H1 (cell line): ENCODE results near the gene HLA-DPA1. TPM values are rescaled to one million over a fixed set of nuclear protein-coding genes. Genes with fewer than 3 reads are reported as not detected.

Source experiments
- CTCF ChIA-PET: fragments of 300-600 bp; sonication (Branson Sonifier 250); formaldehyde crosslinking; loops from one replicate; lab custom pipeline; 2021; ENCODE audit not compliant: partially characterized antibody; lab: Charles Lee
- POLR2A ChIA-PET: fragments of 300-600 bp; sonication (Branson Sonifier 250); formaldehyde crosslinking; loops from one replicate; lab custom pipeline; 2021; ENCODE audit warnings: inconsistent platforms; ENCODE audit not compliant: partially characterized antibody; lab: Charles Lee
- DNase-seq, 2 experiments: peaks; one replicate each; pipeline versions ENCODE4 v3.0.0 to v3.0.0-alpha.2; 2010 to 2022; ENCODE audit warnings: low spot score in 2 of 2, low read depth in 1 of 2, mixed read lengths in 1 of 2
- FAIRE-seq: peaks from 2 replicates; lab custom pipeline; 2011; peaks lifted over from hg19 to GRCh38; lab: Jason Lieb, UNC
- H2AFZ ChIP-seq: 2 replicates; pipeline ENCODE4 v1.8.1; 2012; ENCODE audit warnings: low read length, inconsistent platforms
- H2AK5ac ChIP-seq: 2 replicates; pipeline ENCODE4 v1.6.1; 2013; ENCODE audit warnings: low read depth, low read length
- H2BK120ac ChIP-seq: replicated peaks from 2 replicates; pipeline ENCODE3; 2013; ENCODE audit warnings: low read depth, low read length, inconsistent platforms
- H2BK12ac ChIP-seq: 2 replicates; pipeline ENCODE4 v1.6.1; 2013; ENCODE audit warnings: low read depth, low read length
- H2BK15ac ChIP-seq: 2 replicates; pipeline ENCODE4 v1.6.1; 2013; ENCODE audit warnings: low read length
- H2BK20ac ChIP-seq: 2 replicates; pipeline ENCODE4 v1.6.1; 2013; ENCODE audit warnings: low read length
- H2BK5ac ChIP-seq: 2 replicates; pipeline ENCODE4 v1.6.1; 2013; ENCODE audit warnings: low read depth, low read length
- H3K14ac ChIP-seq: 2 replicates; pipeline ENCODE4 v1.6.1; 2013; ENCODE audit warnings: inconsistent platforms; ENCODE audit not compliant: insufficient read length
- H3K18ac ChIP-seq: 2 replicates; pipeline ENCODE4 v1.6.1; 2013; ENCODE audit warnings: low read length; ENCODE audit errors: extremely low read depth
- H3K23ac ChIP-seq: 2 replicates; pipeline ENCODE4 v1.6.1; 2013; ENCODE audit warnings: inconsistent platforms; ENCODE audit not compliant: insufficient read length
- H3K23me2 ChIP-seq: 2 replicates; pipeline ENCODE4 v1.6.1; 2013; ENCODE audit warnings: low read depth, low read length
- H3K27ac ChIP-seq: 2 replicates; pipeline ENCODE4 v1.6.1; 2011; ENCODE audit warnings: low read depth, low read length, inconsistent platforms
- H3K27me3 ChIP-seq, 4 experiments: replicated peaks in 1 of 4; 1 replicate in 1 of 4; 2 replicates in 3 of 4; pipeline versions ENCODE4 v1.6.1 to v1.8.1; 2011 to 2013; ENCODE audit warnings: low read length in 3 of 4, mild to moderate bottlenecking in 3 of 4, inconsistent platforms in 2 of 4, mixed read lengths in 2 of 4, moderate library complexity in 1 of 4; ENCODE audit not compliant: control insufficient read depth in 3 of 4, insufficient read depth in 3 of 4; ENCODE audit errors: extremely low read depth in 1 of 4
- H3K36me3 ChIP-seq, 4 experiments: 2 replicates each; pipeline versions ENCODE4 v1.6.1 to v1.8.1; 2011 to 2013; ENCODE audit warnings: mild to moderate bottlenecking in 4 of 4, low read length in 3 of 4, moderate library complexity in 2 of 4, control low read depth in 1 of 4, inconsistent platforms in 1 of 4; ENCODE audit not compliant: insufficient read depth in 4 of 4, control insufficient read depth in 2 of 4
- H3K4ac ChIP-seq: replicated peaks from 2 replicates; pipeline ENCODE3; 2013; ENCODE audit warnings: low read length, low read depth, mixed read lengths, inconsistent platforms; ENCODE audit not compliant: insufficient read length
- H3K4me1 ChIP-seq, 4 experiments: replicated peaks in 1 of 4; 1 replicate in 1 of 4; 2 replicates in 3 of 4; pipeline versions ENCODE4 v1.6.1 to v1.8.1; 2011 to 2013; ENCODE audit warnings: low read length in 3 of 4, inconsistent platforms in 2 of 4, mixed read lengths in 1 of 4; ENCODE audit not compliant: insufficient read depth in 4 of 4, control insufficient read depth in 3 of 4
- H3K4me2 ChIP-seq, 2 experiments: 2 replicates each; pipeline versions ENCODE4 v1.6.1 to v1.8.1; 2011 to 2013; ENCODE audit warnings: low read depth in 2 of 2, low read length in 2 of 2, control low read depth in 1 of 2, inconsistent platforms in 1 of 2, mild to moderate bottlenecking in 1 of 2; ENCODE audit not compliant: insufficient read depth in 1 of 2
- H3K4me3 ChIP-seq, 4 experiments: fragments of 200-600, 300-600 bp in 1 of 4; sonication (generic), shearing (Covaris generic), sonication (Bioruptor Twin) in 1 of 4; 2 replicates each; pipeline versions ENCODE4 v1.5.1 to v1.8.1; 2011 to 2016; ENCODE audit warnings: low read length in 4 of 4, low read depth in 3 of 4, control low read depth in 2 of 4, inconsistent platforms in 2 of 4, mild to moderate bottlenecking in 2 of 4, mixed read lengths in 1 of 4, moderate library complexity in 1 of 4; ENCODE audit not compliant: insufficient read depth in 2 of 4; ENCODE audit errors: extremely low read depth in 1 of 4
- H3K56ac ChIP-seq: replicated peaks from 2 replicates; pipeline ENCODE3; 2013; ENCODE audit warnings: low read depth, mild to moderate bottlenecking, mixed read lengths, low read length, inconsistent platforms; ENCODE audit not compliant: insufficient read length
- H3K79me1 ChIP-seq: 2 replicates; pipeline ENCODE4 v1.6.1; 2013; ENCODE audit warnings: low read depth, low read length, control low read depth
- H3K79me2 ChIP-seq, 2 experiments: 2 replicates each; pipeline versions ENCODE4 v1.6.1 to v1.8.1; 2012 to 2013; ENCODE audit warnings: low read length in 2 of 2, mild to moderate bottlenecking in 2 of 2, inconsistent platforms in 1 of 2; ENCODE audit not compliant: insufficient read depth in 2 of 2, control insufficient read depth in 1 of 2
- H3K9ac ChIP-seq, 4 experiments: replicated peaks in 1 of 4; 1 replicate in 1 of 4; 2 replicates in 3 of 4; pipeline versions ENCODE4 v1.6.1 to v1.8.1; 2011 to 2013; ENCODE audit warnings: low read depth in 3 of 4, low read length in 3 of 4, control low read depth in 2 of 4, mild to moderate bottlenecking in 2 of 4, moderate library complexity in 2 of 4, inconsistent platforms in 1 of 4; ENCODE audit errors: extremely low read depth in 1 of 4
- H3K9me3 ChIP-seq, 2 experiments: 2 replicates each; pipeline versions ENCODE4 v1.6.1 to v1.8.1; 2012 to 2013; ENCODE audit warnings: mild to moderate bottlenecking in 2 of 2, moderate library complexity in 2 of 2, control low read depth in 1 of 2, inconsistent platforms in 1 of 2, low read depth in 1 of 2, low read length in 1 of 2, mixed read lengths in 1 of 2; ENCODE audit not compliant: insufficient read depth in 2 of 2
- H4K20me1 ChIP-seq, 2 experiments: replicated peaks in 1 of 2; 2 replicates each; pipeline versions ENCODE3 to v1.8.1; 2011 to 2013; ENCODE audit warnings: inconsistent platforms in 2 of 2, low read length in 2 of 2, mild to moderate bottlenecking in 1 of 2; ENCODE audit not compliant: insufficient read depth in 2 of 2, control insufficient read depth in 1 of 2
- H4K5ac ChIP-seq: 2 replicates; pipeline ENCODE4 v1.6.1; 2013; ENCODE audit warnings: low read length, low read depth, mixed read lengths, inconsistent platforms; ENCODE audit not compliant: insufficient read length
- H4K8ac ChIP-seq: 2 replicates; pipeline ENCODE4 v1.8.0; 2013; ENCODE audit warnings: mild to moderate bottlenecking, moderate library complexity, low read length, inconsistent platforms; ENCODE audit not compliant: insufficient read depth; ENCODE audit errors: extremely low read depth
- H4K91ac ChIP-seq: replicated peaks from 2 replicates; pipeline ENCODE3; 2013; ENCODE audit warnings: low read length, mixed read lengths, inconsistent platforms; ENCODE audit not compliant: insufficient read length
- KDM4A ChIP-seq: IDR thresholded peaks from one replicate; pipeline ENCODE4 v1.7.1; 2012; ENCODE audit warnings: low read depth, mild to moderate bottlenecking, moderate library complexity, low read length, inconsistent platforms; ENCODE audit not compliant: severe bottlenecking
- RNF2 ChIP-seq: fragments of 200-900, 300-1000 bp; sonication (generic); IDR thresholded peaks from 2 replicates; pipeline ENCODE4 v1.7.1; 2016; ENCODE audit warnings: borderline replicate concordance, low read depth, mild to moderate bottlenecking, antibody characterized with exemption, low read length; ENCODE audit not compliant: poor library complexity, severe bottlenecking; ENCODE audit errors: missing control alignments
- SRF ChIP-seq: IDR thresholded peaks from 2 replicates; pipeline ENCODE4 v1.6.1; 2011; ENCODE audit warnings: mild to moderate bottlenecking, low read depth, low read length, moderate library complexity
- WGBS, 2 experiments: shearing (Covaris generic) in 1 of 2; methylation state at CpG; one replicate each; pipeline versions ENCODE4 v1.1.6 to v1.1.7; 2013 to 2015; ENCODE audit warnings: low lambda C conversion rate in 2 of 2, mixed read lengths in 2 of 2, inconsistent platforms in 1 of 2, low coverage in 1 of 2, missing lambda C conversion rate in 1 of 2; ENCODE audit not compliant: insufficient replicate concordance in 2 of 2, insufficient coverage in 1 of 2, insufficient read length in 1 of 2; ENCODE audit errors: extremely low coverage in 1 of 2, missing lambda C conversion rate in 1 of 2; 5-methylcytosine and 5-hydroxymethylcytosine counted together
- polyA plus RNA-seq, 7 experiments: library from polyadenylated mRNA; depleted of rRNA in 3 of 7; stranded (reverse) in 5 of 7; unstranded in 2 of 7; fragments of >200 nt in 5 of 7; fragments of 200-250 nt in 2 of 7; gene quantifications; 1 replicate in 5 of 7; 2 replicates in 1 of 7; 4 replicates in 1 of 7; pipeline versions ENCODE4 v1.2.1 to v1.2.3, GENCODE V29; 2011 to 2013; ENCODE audit warnings: missing spikeins in 2 of 7, mixed read lengths in 2 of 7
- total RNA-seq: library from RNA; stranded (reverse); fragmentation: NEBNext Ultra II Directional; extraction: Animal tissue kit (Norgen Biotek cat#: 25700); gene quantifications from 2 replicates; pipeline ENCODE4 v1.2.1, GENCODE V29; 2021

HLA-DPA1 gene
- total and polyA plus RNA-seq, 2 of the 8 experiments (the other 6 are each of a cell fraction or from before 2014, with no cell fraction given), result 6.2 to 13.1 TPM

- H3K23me2 ChIP-seq, result peaks cover 6% of the 10 kb centered on the region; the same call in 1 of the 2 replicates
- no peaks in the 10 kb centered on the region for H3K4me1 ChIP-seq
- H3K4me3 ChIP-seq, result no peak overlapping the region
- FAIRE-seq (no peak), DNase-seq (no peak)
- no peak overlapping the region for H3K4me2 ChIP-seq
- no peak overlapping the region for H3K27ac ChIP-seq
- no peak overlapping the region for H2BK12ac ChIP-seq
- H2BK120ac ChIP-seq, result no peak overlapping the region
- no peak overlapping the region for H2BK20ac ChIP-seq
- H3K79me2 ChIP-seq, result no peaks in the 10 kb centered on the region
- no peak overlapping the region for H2BK5ac ChIP-seq
- H3K27me3 ChIP-seq, result no peaks in the 10 kb centered on the region; a peak in 1 of 7 replicates
- POLR2A ChIA-PET, result interaction anchor here (4.2 kb wide), 1 partner anchor 12 kb away, joined by 25 read pairs; no protein-coding TSS in a partner anchor
- WGBS, 2 experiments, result 98 to 100% methylated on average over 2 to 3 of the region's 3 CpGs
- no peak overlapping the region for H3K23ac ChIP-seq
- H3K9ac ChIP-seq, result no peak overlapping the region
- H3K56ac ChIP-seq, result no peak overlapping the region
- H2AFZ ChIP-seq, result no peak overlapping the region
- H4K8ac ChIP-seq, result no peak overlapping the region
- no peak overlapping the region for H2AK5ac ChIP-seq
- no peak overlapping the region for H3K4ac ChIP-seq
- H3K36me3 ChIP-seq, result no peaks in the 10 kb centered on the region; a peak in 1 of 8 replicates
- no peak overlapping the region for H4K5ac ChIP-seq
- H4K91ac ChIP-seq, result no peak overlapping the region
- no peak overlapping the region for H3K18ac ChIP-seq
- H2BK15ac ChIP-seq, result no peak overlapping the region
- H3K79me1 ChIP-seq, result no peaks in the 10 kb centered on the region
- peaks cover 2 to 3% of the 10 kb centered on the region in 2 experiments for H3K9me3 ChIP-seq
- H4K20me1 ChIP-seq, result no peaks in the 10 kb centered on the region
- H3K14ac ChIP-seq, result no peak overlapping the region
- CTCF ChIA-PET, result no interaction called here
- no peak for TF ChIP-seq SRF
- TF ChIP-seq RNF2, result no peak
- no peak for TF ChIP-seq KDM4A
These were observed 31.9 kb upstream of the HLA-DPA1 start for GRCh38 chr6:33105386-33105785.
